ENCODE data around the gene PTPN4. TPM values are rescaled to one million over a fixed set of nuclear protein-coding genes. Genes with fewer than 3 reads are reported as not detected.

PTPN4 gene
- polyA plus RNA-seq, 1 donor from 2014 or later, result 22.0 TPM

GRCh38 chr2:119713819-119714490, 45.8 kb upstream of the PTPN4 start:
- no peaks in the 10 kb centered on the region for H3K27me3 ChIP-seq (ENCODE audit: insufficient read depth, low read depth, low read length)
- H4K20me1 ChIP-seq (ENCODE audit: insufficient read depth), result no peaks in the 10 kb centered on the region
- H3K79me2 ChIP-seq (replicated peaks; ENCODE audit: insufficient read depth, low read length), result no peaks in the 10 kb centered on the region
- H3K9me3 ChIP-seq (ENCODE audit: low read length), result no peaks in the 10 kb centered on the region
- TF ChIP-seq SMC3 (conservative IDR thresholded peaks at IDR 0.05; ENCODE audit: poor library complexity) (no peak), CTCF (IDR thresholded peaks at IDR 0.05; ENCODE audit: poor library complexity, severe bottlenecking) (no peak), EP300 (conservative IDR thresholded peaks at IDR 0.05; ENCODE audit: poor library complexity, severe bottlenecking) (no peak), TAF1 (IDR thresholded peaks at IDR 0.05; ENCODE audit: low read depth) (no peak), RAD21 (conservative IDR thresholded peaks at IDR 0.05) (no peak), REST (IDR thresholded peaks at IDR 0.05; ENCODE audit: borderline replicate concordance) (no peak), POLR2AphosphoS5 (IDR thresholded peaks at IDR 0.05) (no peak), EZH2 (IDR thresholded peaks at IDR 0.05; ENCODE audit: borderline replicate concordance, insufficient read depth, low read length, poor library complexity, severe bottlenecking) (no peak), MXI1 (conservative IDR thresholded peaks at IDR 0.05; ENCODE audit: poor library complexity, severe bottlenecking) (no peak)
- H3K9ac ChIP-seq (ENCODE audit: low read length), result no peak overlapping the region
- no peaks in the 10 kb centered on the region for H3F3A ChIP-seq (ENCODE audit: insufficient read depth, low read length, poor library complexity, severe bottlenecking)
- H3K36me3 ChIP-seq (ENCODE audit: insufficient read depth, low read length), result no peaks in the 10 kb centered on the region
- H3K27ac ChIP-seq (ENCODE audit: low read length), result no peak overlapping the region
- H3K4me2 ChIP-seq (ENCODE audit: low read length), result no peak overlapping the region
- no peak overlapping the region for H3K4me3 ChIP-seq (ENCODE audit: low read length)
- no peak overlapping the region for H2AFZ ChIP-seq (ENCODE audit: low read depth, low read length)
- H3K9me2 ChIP-seq (ENCODE audit: insufficient read depth, low read length), result no peaks in the 10 kb centered on the region

GRCh38 chr2:119715409-119716283, 44.1 kb upstream of the PTPN4 start:
- TF ChIP-seq REST (IDR thresholded peaks at IDR 0.05; ENCODE audit: borderline replicate concordance), result no peak
- no peak for TF ChIP-seq SMC3 (conservative IDR thresholded peaks at IDR 0.05; ENCODE audit: poor library complexity)
- no peak for TF ChIP-seq CTCF (IDR thresholded peaks at IDR 0.05; ENCODE audit: poor library complexity, severe bottlenecking)
- TF ChIP-seq RAD21 (conservative IDR thresholded peaks at IDR 0.05), result no peak
- TF ChIP-seq EP300 (conservative IDR thresholded peaks at IDR 0.05; ENCODE audit: poor library complexity, severe bottlenecking), result no peak
- TF ChIP-seq TAF1 (IDR thresholded peaks at IDR 0.05; ENCODE audit: low read depth), result no peak
- no peak for TF ChIP-seq EZH2 (IDR thresholded peaks at IDR 0.05; ENCODE audit: borderline replicate concordance, insufficient read depth, low read length, poor library complexity, severe bottlenecking)
- Histone ChIP-seq H3K9me2 (ENCODE audit: insufficient read depth, low read length) (no peaks in the 10 kb centered on the region), H3F3A (ENCODE audit: insufficient read depth, low read length, poor library complexity, severe bottlenecking) (no peaks in the 10 kb centered on the region), H3K79me2 (replicated peaks; ENCODE audit: insufficient read depth, low read length) (no peaks in the 10 kb centered on the region), H4K20me1 (ENCODE audit: insufficient read depth) (no peaks in the 10 kb centered on the region), H3K9ac (ENCODE audit: low read length) (no peak overlapping the region), H3K4me3 (ENCODE audit: low read length) (no peak overlapping the region), H3K9me3 (ENCODE audit: low read length) (no peaks in the 10 kb centered on the region), H2AFZ (ENCODE audit: low read depth, low read length) (no peak overlapping the region), H3K27ac (ENCODE audit: low read length) (no peak overlapping the region), H3K27me3 (ENCODE audit: insufficient read depth, low read depth, low read length) (no peaks in the 10 kb centered on the region), H3K36me3 (ENCODE audit: insufficient read depth, low read length) (no peaks in the 10 kb centered on the region), H3K4me2 (ENCODE audit: low read length) (no peak overlapping the region)

All from neural cell (in vitro differentiated cells).